CD4-positive, CD25-positive, alpha-beta regulatory T cell (primary cell): ENCODE results near the gene NAA35. TPM values are rescaled to one million over a fixed set of nuclear protein-coding genes. Genes with fewer than 3 reads are reported as not detected.

Experiments used
- ATAC-seq, 2 donors: fragments of 150-1000 bp; cut with Tn5 transposase; one replicate each; pipeline ENCODE4 v1.10.0; 2021; ENCODE audit warnings: low read depth in 2 of 2, moderate number of reproducible peaks in 2 of 2, moderate library complexity in 1 of 2
- DNase-seq, 3 donors: peaks; one replicate each; pipeline versions ENCODE4 v3.0.0 to v3.0.0-alpha.2; 2012 to 2022; ENCODE audit warnings: mixed read lengths in 1 of 3
- H3K27ac ChIP-seq: one replicate; pipeline ENCODE4 v1.7.0; 2013; ENCODE audit warnings: mild to moderate bottlenecking, low read length; ENCODE audit not compliant: insufficient read depth, poor library complexity, severe bottlenecking
- H3K27me3 ChIP-seq: one replicate; pipeline ENCODE4 v1.7.0; 2013; ENCODE audit warnings: low read length; ENCODE audit not compliant: control insufficient read depth, insufficient read depth
- H3K36me3 ChIP-seq: one replicate; pipeline ENCODE4 v1.7.0; 2013; ENCODE audit warnings: mild to moderate bottlenecking, low read length, moderate library complexity; ENCODE audit not compliant: control insufficient read depth, insufficient read depth
- H3K4me1 ChIP-seq: 2 replicates; pipeline ENCODE4 v1.7.0; 2013; ENCODE audit warnings: mild to moderate bottlenecking, low read length; ENCODE audit not compliant: insufficient read depth, control insufficient read depth, poor library complexity, severe bottlenecking
- H3K4me3 ChIP-seq: one replicate; pipeline ENCODE4 v1.7.0; 2013; ENCODE audit warnings: low read depth, mild to moderate bottlenecking, low read length, moderate library complexity
- H3K9me3 ChIP-seq, 2 experiments: 1 replicate in 1 of 2; 2 replicates in 1 of 2; pipeline ENCODE4 v1.7.0; 2013; ENCODE audit warnings: low read length in 2 of 2, mild to moderate bottlenecking in 1 of 2, moderate library complexity in 1 of 2; ENCODE audit not compliant: control insufficient read depth in 2 of 2
- H3K27ac Mint-ChIP-seq, 3 donors: one replicate each; pipeline ENCODE4 v1.8.0; 2020 to 2022; ENCODE audit warnings: mild to moderate bottlenecking in 3 of 3, mixed read lengths in 3 of 3, moderate library complexity in 2 of 3
- H3K27me3 Mint-ChIP-seq: one replicate; pipeline ENCODE4 v1.8.0; 2022; ENCODE audit warnings: mild to moderate bottlenecking, mixed read lengths
- H3K36me3 Mint-ChIP-seq: one replicate; pipeline ENCODE4 v1.8.0; 2020; ENCODE audit warnings: mixed read lengths
- H3K4me1 Mint-ChIP-seq, 4 donors: one replicate each; pipeline ENCODE4 v1.8.0; 2020 to 2022; ENCODE audit warnings: mixed read lengths in 4 of 4, mild to moderate bottlenecking in 1 of 4
- H3K4me3 Mint-ChIP-seq, 4 donors: one replicate each; pipeline ENCODE4 v1.8.0; 2020 to 2022; ENCODE audit warnings: mild to moderate bottlenecking in 4 of 4, mixed read lengths in 4 of 4, moderate library complexity in 3 of 4
- H3K9me3 Mint-ChIP-seq, 7 donors: one replicate each; pipeline ENCODE4 v1.8.0; 2020 to 2022; ENCODE audit warnings: mixed read lengths in 7 of 7, mild to moderate bottlenecking in 3 of 7, moderate library complexity in 2 of 7
- polyA plus RNA-seq, 4 donors: library from polyadenylated mRNA; unstranded; fragments of 300-500 nt; fragmentation: Illumina TruSeq; gene quantifications; one replicate each; pipeline ENCODE4 v1.2.3, GENCODE V29; 2021
- total RNA-seq: library from RNA; stranded (reverse); gene quantifications from one replicate; pipeline ENCODE4 v1.2.3, GENCODE V29; 2022

Gene NAA35
- total and polyA plus RNA-seq, 5 donors from 2014 or later: 12.3 to 21.6 (median 15.9) TPM

DNA sequence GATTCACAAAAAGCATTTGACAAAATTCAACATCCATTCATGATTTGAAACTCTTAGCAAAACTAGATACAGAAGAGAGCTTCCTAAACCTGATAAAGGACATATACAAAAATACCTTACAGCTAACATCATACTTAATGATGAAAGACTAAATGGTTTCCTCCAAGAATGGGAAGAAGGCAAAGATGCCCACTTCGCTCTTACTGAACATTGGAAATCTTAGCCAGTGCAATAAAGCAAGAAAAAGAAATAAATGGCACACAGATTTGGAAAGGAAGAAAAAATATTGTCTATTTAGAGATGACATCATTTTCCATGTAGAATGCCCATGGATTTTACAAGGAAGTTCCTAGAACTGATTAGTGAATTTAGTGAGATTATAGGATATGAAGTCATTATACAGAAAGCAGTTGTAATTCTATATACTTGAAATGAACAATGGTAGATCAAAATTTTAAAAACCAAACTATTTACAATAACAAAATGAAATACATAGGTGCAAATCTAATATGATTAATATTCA lies 64.4 kb downstream of the NAA35 start:
- DNase-seq (no peak), ATAC-seq (no peak)
- peak overlapping the region in 1 of 3 donors; percentile 53 for H3K27ac Mint-ChIP-seq
- Histone ChIP-seq H3K4me3 (no peak overlapping the region), H3K36me3 (peaks cover 66% of the 10 kb centered on the region), H3K9me3 (peaks cover 4 to 5% of the 10 kb centered on the region in 2 experiments), H3K27ac (no peak overlapping the region), H3K4me1 (no peaks in the 10 kb centered on the region), H3K27me3 (no peaks in the 10 kb centered on the region)
- peaks cover 0 to 15% (median 8%) of the 10 kb centered on the region in 4 donors for H3K4me1 Mint-ChIP-seq
- H3K9me3 Mint-ChIP-seq: peaks cover 0 to 5% (median 2%) of the 10 kb centered on the region in 7 donors
- H3K27me3 Mint-ChIP-seq: no peaks in the 10 kb centered on the region
- H3K4me3 Mint-ChIP-seq: no peak overlapping the region
- H3K36me3 Mint-ChIP-seq: peaks cover 75% of the 10 kb centered on the region

DNA sequence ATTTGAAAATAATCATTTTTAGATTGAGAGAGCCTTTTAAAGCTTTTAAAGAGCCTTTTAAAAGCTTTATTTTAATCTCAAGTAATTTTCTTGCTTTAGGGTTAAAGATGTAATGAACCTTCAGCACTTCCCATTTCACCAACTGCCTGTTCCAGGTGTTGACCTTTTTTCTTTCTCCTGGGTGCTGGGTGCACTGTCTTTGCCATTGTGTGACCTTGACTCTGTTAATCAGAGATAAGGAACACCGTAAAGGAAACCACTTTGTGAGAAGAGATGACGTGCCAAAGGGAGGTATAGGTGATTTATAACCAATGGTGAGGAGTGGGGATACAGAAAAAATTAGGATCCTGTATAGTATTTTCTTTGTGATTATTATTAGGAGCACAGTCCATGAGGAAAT lies 68.2 kb downstream of the NAA35 start:
- Histone ChIP-seq H3K27ac (no peak overlapping the region), H3K4me1 (no peaks in the 10 kb centered on the region), H3K9me3 (peaks cover 4 to 5% of the 10 kb centered on the region in 2 experiments), H3K36me3 (peaks cover 56% of the 10 kb centered on the region), H3K4me3 (no peak overlapping the region), H3K27me3 (no peaks in the 10 kb centered on the region)
- H3K36me3 Mint-ChIP-seq: peaks cover 56% of the 10 kb centered on the region
- peak overlapping the region in 2 of 3 donors; percentile 4 to 23 for H3K27ac Mint-ChIP-seq
- no peak for ATAC-seq
- no peaks in the 10 kb centered on the region for H3K27me3 Mint-ChIP-seq
- no peak overlapping the region for H3K4me3 Mint-ChIP-seq
- no peak for DNase-seq
- H3K9me3 Mint-ChIP-seq: peaks cover 0 to 5% (median 0%) of the 10 kb centered on the region in 7 donors
- H3K4me1 Mint-ChIP-seq: peaks cover 0 to under 1% (median 0%) of the 10 kb centered on the region in 4 donors

DNA sequence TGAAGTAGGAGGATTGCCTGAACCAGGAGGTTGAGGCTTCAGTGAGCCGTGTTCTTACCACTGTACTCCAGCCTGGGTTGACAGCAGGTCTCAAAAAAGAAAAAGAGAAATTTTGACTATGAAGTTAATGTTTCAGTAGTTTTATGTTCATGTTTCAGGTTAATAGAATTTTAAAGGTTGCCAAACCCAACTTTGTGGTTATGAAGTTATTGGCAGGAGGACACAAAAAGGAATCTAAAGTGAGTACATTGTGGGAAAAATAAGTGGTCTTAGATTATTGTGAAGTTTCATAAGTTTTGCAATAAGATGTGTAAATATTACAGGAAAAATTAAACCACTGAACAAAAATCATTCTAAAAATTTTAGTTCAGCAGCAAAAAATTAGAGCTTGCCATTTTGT lies 79.8 kb downstream of the NAA35 start:
- Histone ChIP-seq H3K4me3 (no peak overlapping the region), H3K27me3 (no peaks in the 10 kb centered on the region), H3K4me1 (no peaks in the 10 kb centered on the region), H3K36me3 (peaks cover 59% of the 10 kb centered on the region), H3K27ac (no peak overlapping the region), H3K9me3 (no peaks in the 10 kb centered on the region)
- DNase-seq (no peak), ATAC-seq (no peak)
- Mint-ChIP-seq H3K36me3 (peaks cover 66% of the 10 kb centered on the region), H3K4me1 (peaks cover 0 to 9% (median 6%) of the 10 kb centered on the region in 4 donors), H3K4me3 (no peak overlapping the region), H3K27me3 (no peaks in the 10 kb centered on the region), H3K9me3 (no peaks in the 10 kb centered on the region), H3K27ac (peak overlapping the region in 1 of 3 donors; percentile 34)

DNA sequence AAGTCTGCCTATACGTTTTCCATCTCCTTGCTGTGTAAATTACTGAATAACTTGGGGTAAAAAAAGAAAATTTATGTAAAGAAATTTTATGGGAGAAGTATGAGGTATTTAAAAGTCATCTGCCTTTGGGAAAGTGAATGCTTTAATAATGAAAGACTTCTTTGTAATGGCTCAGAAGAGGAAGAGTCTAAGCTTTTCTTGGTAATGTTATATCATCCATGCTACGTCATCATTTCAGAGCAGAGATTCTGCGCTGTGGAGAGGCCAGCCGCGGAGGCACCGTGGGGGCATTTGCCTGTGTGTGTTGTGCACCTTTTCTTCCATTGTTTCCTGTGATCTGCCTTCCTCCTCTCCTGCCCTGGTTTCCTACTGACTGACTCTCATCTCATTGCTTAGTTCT lies 80.2 kb downstream of the NAA35 start:
- H3K9me3 ChIP-seq: no peaks in the 10 kb centered on the region
- H3K4me3 Mint-ChIP-seq: no peak overlapping the region

DNA sequence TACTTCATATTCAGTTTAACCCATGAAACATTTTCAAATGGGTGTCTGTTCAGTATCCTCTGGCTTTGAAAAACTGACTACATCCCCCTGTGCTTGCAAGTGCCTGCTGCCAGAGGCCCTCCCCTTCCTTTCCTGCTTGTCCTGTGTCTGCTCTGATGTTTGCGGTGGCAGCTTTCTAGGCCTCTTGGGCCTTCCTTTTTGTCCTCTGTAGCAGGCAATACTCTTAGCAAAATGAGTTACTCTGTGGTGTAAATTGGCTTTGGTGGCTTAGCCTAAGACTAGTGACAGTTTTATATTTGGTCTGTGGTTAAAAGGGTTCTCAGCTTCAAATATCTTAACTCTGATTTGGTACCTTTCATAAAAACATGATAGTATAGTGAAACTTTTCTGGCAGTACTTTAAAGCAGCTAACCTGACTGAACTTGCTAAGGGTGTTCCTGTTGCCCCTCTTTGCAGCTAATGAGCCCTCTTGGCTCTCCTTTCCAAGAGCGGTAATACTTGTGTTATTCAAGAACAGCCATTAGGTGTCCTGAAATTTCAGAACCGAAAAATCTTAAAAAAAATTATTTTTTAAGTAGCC lies 81.8 kb downstream of the NAA35 start:
- H3K4me3 ChIP-seq: no peak overlapping the region
- H3K27ac ChIP-seq: no peak overlapping the region
- no peaks in the 10 kb centered on the region for H3K9me3 ChIP-seq
- Mint-ChIP-seq H3K4me1 (peaks cover 0 to 9% (median 6%) of the 10 kb centered on the region in 4 donors), H3K4me3 (peak overlapping the region in 1 of 4 donors; percentile 13), H3K36me3 (peaks cover 80% of the 10 kb centered on the region), H3K27me3 (no peaks in the 10 kb centered on the region), H3K9me3 (peaks cover 0 to 7% (median 0%) of the 10 kb centered on the region in 7 donors), H3K27ac (peak overlapping the region in 2 of 3 donors; percentile 42 to 85)
- no peaks in the 10 kb centered on the region for H3K27me3 ChIP-seq
- peak in 1 of 3 donors; percentile 54 for DNase-seq
- ATAC-seq: no peak
- no peaks in the 10 kb centered on the region for H3K4me1 ChIP-seq
- H3K36me3 ChIP-seq: peaks cover 51% of the 10 kb centered on the region

More for the DNA sequence above, 80.2 kb downstream of the NAA35 start:
- Histone ChIP-seq H3K27me3 (no peaks in the 10 kb centered on the region), H3K4me3 (no peak overlapping the region), H3K4me1 (no peaks in the 10 kb centered on the region), H3K36me3 (peaks cover 64% of the 10 kb centered on the region), H3K27ac (no peak overlapping the region)
- no peak for ATAC-seq
- peak overlapping the region in 2 of 3 donors; percentile 65 to 74 for H3K27ac Mint-ChIP-seq
- H3K4me1 Mint-ChIP-seq: peaks cover 0 to 9% (median 6%) of the 10 kb centered on the region in 4 donors
- peaks cover 71% of the 10 kb centered on the region for H3K36me3 Mint-ChIP-seq
- H3K27me3 Mint-ChIP-seq: no peaks in the 10 kb centered on the region
- H3K9me3 Mint-ChIP-seq: no peaks in the 10 kb centered on the region
- no peak for DNase-seq

DNA sequence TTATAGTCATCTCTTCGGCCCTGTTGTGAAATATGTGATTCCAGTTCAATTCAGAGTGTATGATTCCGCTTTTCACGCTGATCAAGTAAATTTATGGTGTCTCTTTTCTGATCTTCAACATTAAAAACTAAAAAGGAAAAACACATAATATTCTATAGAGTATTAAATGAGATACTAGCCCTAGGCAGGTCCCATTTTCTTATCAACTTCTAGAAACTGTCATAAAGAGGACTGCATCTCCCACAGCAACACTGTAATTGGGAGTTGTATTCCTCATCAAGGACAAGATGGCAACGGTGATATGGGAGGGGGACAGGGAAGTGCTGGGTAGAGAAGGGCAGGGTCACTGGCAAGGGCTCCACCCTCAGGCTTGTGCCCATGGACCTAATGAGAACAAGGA lies 86.8 kb downstream of the NAA35 start:
- no peaks in the 10 kb centered on the region for H3K4me1 ChIP-seq
- H3K27ac ChIP-seq: no peak overlapping the region
- H3K4me3 ChIP-seq: no peak overlapping the region
- H3K27me3 ChIP-seq: no peaks in the 10 kb centered on the region
- Mint-ChIP-seq H3K9me3 (peaks cover 0 to 7% (median 0%) of the 10 kb centered on the region in 7 donors), H3K36me3 (peaks cover 53% of the 10 kb centered on the region), H3K27ac (no peak overlapping the region), H3K4me3 (no peak overlapping the region), H3K4me1 (peaks cover 0 to 2% (median 1%) of the 10 kb centered on the region in 4 donors), H3K27me3 (no peaks in the 10 kb centered on the region)
- H3K9me3 ChIP-seq: no peaks in the 10 kb centered on the region
- ATAC-seq (no peak), DNase-seq (no peak)
- H3K36me3 ChIP-seq: peaks cover 13% of the 10 kb centered on the region

DNA sequence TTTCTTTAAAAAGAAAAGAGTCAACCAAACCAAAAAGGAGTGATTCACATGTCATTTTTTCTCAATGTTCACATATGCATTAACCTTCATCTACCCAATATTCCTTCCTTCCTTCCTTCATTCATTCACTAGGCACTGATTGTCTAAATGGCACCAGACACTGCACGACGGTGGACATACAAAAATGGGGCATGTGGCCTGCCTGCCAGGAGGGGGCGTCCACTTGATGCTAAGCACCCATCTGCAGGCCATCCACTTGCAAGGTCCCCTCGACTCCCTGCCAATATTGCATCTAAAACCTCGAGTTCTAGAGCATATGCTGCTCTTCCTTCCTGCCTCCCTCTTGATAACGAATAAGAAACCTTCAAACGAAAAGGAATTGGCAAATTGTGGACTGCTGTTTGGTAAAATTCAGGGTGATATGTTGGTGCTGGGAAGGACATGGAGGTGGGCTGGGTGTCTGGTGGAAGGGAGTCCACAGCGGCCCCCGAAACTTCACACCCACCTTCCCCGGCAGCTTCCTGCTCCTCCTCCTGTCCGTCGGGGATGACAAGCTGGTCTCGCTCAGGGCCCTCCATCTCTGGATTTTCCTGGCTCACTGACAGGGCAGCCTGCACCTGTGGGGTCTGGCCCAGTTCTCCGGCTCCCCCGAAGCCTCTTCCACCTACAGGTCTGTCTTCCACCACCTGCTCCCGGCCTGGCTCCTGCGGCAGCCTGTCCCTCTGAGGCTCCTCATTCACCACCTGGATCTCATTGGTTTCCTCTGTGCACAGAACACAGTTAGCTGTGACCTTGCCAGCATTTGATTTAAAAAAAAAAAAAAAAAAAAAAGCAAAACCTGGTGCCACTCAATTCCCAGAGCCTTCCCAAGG lies 94.2 kb downstream of the NAA35 start:
- H3K36me3 Mint-ChIP-seq: no peaks in the 10 kb centered on the region
- H3K4me1 ChIP-seq: no peaks in the 10 kb centered on the region
- no peak overlapping the region for H3K27ac Mint-ChIP-seq
- H3K27me3 ChIP-seq: no peaks in the 10 kb centered on the region
- no peaks in the 10 kb centered on the region for H3K4me1 Mint-ChIP-seq
- H3K27me3 Mint-ChIP-seq: no peaks in the 10 kb centered on the region
- H3K9me3 ChIP-seq: no peaks in the 10 kb centered on the region
- no peak overlapping the region for H3K27ac ChIP-seq
- DNase-seq (peak in 1 of 3 donors; percentile 19), ATAC-seq (no peak)
- no peaks in the 10 kb centered on the region for H3K36me3 ChIP-seq
- H3K9me3 Mint-ChIP-seq: no peaks in the 10 kb centered on the region
- H3K4me3 Mint-ChIP-seq: no peak overlapping the region
- no peak overlapping the region for H3K4me3 ChIP-seq
